ENCODE measurements around the gene WDR27.

- no peak for TF ChIP-seq CTCF (IDR thresholded peaks at IDR 0.05; ENCODE audit: low read length)
- no peak for TF ChIP-seq EZH2phosphoT487 (IDR thresholded peaks at IDR 0.05; ENCODE audit: low read length)
- no peak for TF ChIP-seq EZH2 (optimal IDR thresholded peaks at IDR 0.05; ENCODE audit: low read depth, low read length)
These were observed 23.6 kb upstream of the WDR27 start for GRCh38 chr6:169725125-169726048.
